HepG2 (cell line): ENCODE results near the gene ITGAE. TPM values are rescaled to one million over a fixed set of nuclear protein-coding genes. Genes with fewer than 3 reads are reported as not detected.

Experiments used
- ATAC-seq: fragments of 200-7000 bp; cut with Tn5 transposase; 3 replicates; pipeline ENCODE4 v1.9.1; 2020; ENCODE audit warnings: mild to moderate bottlenecking, moderate library complexity
- BruUV-seq: library from RNA; stranded (reverse); fragments of 400-500 nt; replicated peaks from 2 replicates; lab custom pipeline; 2021; lab: Mats Ljungman, UMichigan
- CTCF ChIA-PET: fragments of 300-600 bp; formaldehyde crosslinking; extraction: SDS; loops from one replicate; lab custom pipeline; 2021; ENCODE audit warnings: low total read pairs, inconsistent platforms, low intra/inter-chr PET ratio; lab: Yijun Ruan, JAX
- POLR2A ChIA-PET: fragments of 350-600 bp; sonication (Branson Sonifier 250); formaldehyde crosslinking; loops from one replicate; lab custom pipeline; 2020; ENCODE audit warnings: antibody characterized with exemption, inconsistent platforms; lab: Yijun Ruan, JAX
- DNase-seq: peaks from one replicate; pipeline ENCODE4 v3.0.0-alpha.2; 2015; ENCODE audit warnings: low spot score
- FAIRE-seq: peaks from 3 replicates; lab custom pipeline; 2011; peaks lifted over from hg19 to GRCh38; lab: Jason Lieb, UNC
- H2AFZ ChIP-seq: one replicate; pipeline ENCODE4 v1.6.1; 2011; ENCODE audit warnings: low read length, inconsistent platforms
- H3K27ac ChIP-seq: fragments of 300-600 bp; 3 replicates; pipeline ENCODE4 v1.8.0; 2011; ENCODE audit warnings: mixed run types, mild to moderate bottlenecking, mixed read lengths, low read length, inconsistent platforms; ENCODE audit not compliant: insufficient read depth; ENCODE audit errors: extremely low read length
- H3K27me3 ChIP-seq, 2 experiments: fragments of 200-600 bp in 1 of 2; 2 replicates in 1 of 2; 3 replicates in 1 of 2; pipeline versions ENCODE4 v1.6.0 to v1.8.0; 2011; ENCODE audit warnings: low read length in 2 of 2, mild to moderate bottlenecking in 2 of 2, moderate library complexity in 2 of 2, inconsistent platforms in 1 of 2; ENCODE audit not compliant: insufficient read depth in 2 of 2, control insufficient read depth in 1 of 2
- H3K36me3 ChIP-seq, 2 experiments: fragments of 200-600 bp in 1 of 2; replicated peaks in 1 of 2; 2 replicates in 1 of 2; 3 replicates in 1 of 2; pipeline versions ENCODE4 v1.5.1 to v1.8.0; 2011; ENCODE audit warnings: low read length in 2 of 2, inconsistent platforms in 1 of 2; ENCODE audit not compliant: insufficient read depth in 2 of 2, control insufficient read depth in 1 of 2
- H3K4me1 ChIP-seq: 2 replicates; pipeline ENCODE4 v1.5.1; 2012; ENCODE audit warnings: low read length, inconsistent platforms; ENCODE audit not compliant: insufficient read depth
- H3K4me2 ChIP-seq: 2 replicates; pipeline ENCODE4 v1.6.0; 2011; ENCODE audit warnings: low read depth, low read length, inconsistent platforms
- H3K4me3 ChIP-seq, 3 experiments: fragments of 200-600 bp in 1 of 3; sonication (generic), shearing (Covaris generic) in 1 of 3; replicated peaks in 1 of 3; 2 replicates each; pipeline ENCODE4 v1.5.1; 2011 to 2016; ENCODE audit warnings: low read length in 3 of 3, inconsistent platforms in 2 of 3, low read depth in 2 of 3, mild to moderate bottlenecking in 2 of 3, control low read depth in 1 of 3, mixed read lengths in 1 of 3; ENCODE audit not compliant: insufficient read depth in 1 of 3
- H3K79me2 ChIP-seq: one replicate; pipeline ENCODE4 v1.6.1; 2011; ENCODE audit warnings: low read length, inconsistent platforms; ENCODE audit not compliant: insufficient read depth
- H3K9ac ChIP-seq: 2 replicates; pipeline ENCODE4 v1.6.0; 2011; ENCODE audit warnings: mild to moderate bottlenecking, low read depth, low read length, inconsistent platforms; ENCODE audit not compliant: insufficient read depth
- H3K9me3 ChIP-seq: 2 replicates; pipeline ENCODE4 v1.5.1; 2012; ENCODE audit warnings: mild to moderate bottlenecking, low read length
- H4K20me1 ChIP-seq: 2 replicates; pipeline ENCODE4 v1.6.0; 2011; ENCODE audit warnings: inconsistent platforms, mild to moderate bottlenecking, low read length, moderate library complexity; ENCODE audit not compliant: insufficient read depth
- ATF5 ChIP-seq: sonication (generic); formaldehyde crosslinking; IDR thresholded peaks from 2 replicates; pipeline ENCODE4 v1.4.0; 2020; ENCODE audit warnings: mild to moderate bottlenecking, low read depth, missing genetic modification reagents
- HDAC6 ChIP-seq: fragments of 200-600 bp; sonication (generic); IDR thresholded peaks from 2 replicates; pipeline ENCODE4 v1.7.0; 2017; ENCODE audit warnings: mild to moderate bottlenecking, antibody characterized with exemption, low read length, low read depth
- HINFP ChIP-seq: sonication (generic); formaldehyde crosslinking; IDR thresholded peaks from 2 replicates; pipeline ENCODE4 v1.4.0; 2020; ENCODE audit warnings: low read depth, mild to moderate bottlenecking, missing genetic modification reagents
- HOXA9 ChIP-seq: sonication (generic); formaldehyde crosslinking; IDR thresholded peaks from 2 replicates; pipeline ENCODE4 v1.8.1; 2022; ENCODE audit warnings: missing genetic modification reagents, mild to moderate bottlenecking, moderate library complexity, borderline replicate concordance
- PRDM15 ChIP-seq: sonication (generic); formaldehyde crosslinking; IDR thresholded peaks from 2 replicates; pipeline ENCODE4 v1.4.0; 2020; ENCODE audit warnings: missing genetic modification reagents
- RBAK ChIP-seq: sonication (generic); formaldehyde crosslinking; IDR thresholded peaks from 2 replicates; pipeline ENCODE4 v1.5.1; 2020; ENCODE audit warnings: mild to moderate bottlenecking, missing genetic modification reagents
- SRSF4 ChIP-seq: fragments of 200-400 bp; formaldehyde crosslinking; IDR thresholded peaks from one replicate; pipeline ENCODE4 v1.6.1; 2018; ENCODE audit warnings: mild to moderate bottlenecking, low read depth, low read length, moderate library complexity; ENCODE audit not compliant: poor library complexity, severe bottlenecking
- TAF1 ChIP-seq: sonication (generic); formaldehyde crosslinking; IDR thresholded peaks from 2 replicates; pipeline ENCODE4 v1.4.0; 2020; ENCODE audit warnings: missing genetic modification reagents
- THAP8 ChIP-seq: sonication (generic); formaldehyde crosslinking; IDR thresholded peaks from 2 replicates; pipeline ENCODE4 v1.5.1; 2020; ENCODE audit warnings: missing genetic modification reagents, mild to moderate bottlenecking, borderline replicate concordance
- ZEB1 ChIP-seq: IDR thresholded peaks from 2 replicates; pipeline ENCODE4 v1.6.1; 2012; ENCODE audit warnings: mild to moderate bottlenecking, low read depth, inconsistent platforms; ENCODE audit not compliant: insufficient replicate concordance
- ZNF224 ChIP-seq: sonication (generic); formaldehyde crosslinking; IDR thresholded peaks from 2 replicates; pipeline ENCODE4 v1.5.0; 2020; ENCODE audit warnings: mild to moderate bottlenecking, missing genetic modification reagents
- ZNF446 ChIP-seq: sonication (generic); formaldehyde crosslinking; IDR thresholded peaks from 2 replicates; pipeline ENCODE4 v1.5.0; 2020; ENCODE audit warnings: mild to moderate bottlenecking, missing genetic modification reagents
- ZNF660 ChIP-seq: sonication (generic); formaldehyde crosslinking; IDR thresholded peaks from 2 replicates; pipeline ENCODE4 v1.5.1; 2020; ENCODE audit warnings: mild to moderate bottlenecking, low read depth, missing genetic modification reagents, borderline replicate concordance
- ZNF747 ChIP-seq: sonication (generic); formaldehyde crosslinking; IDR thresholded peaks from 2 replicates; pipeline ENCODE4 v1.8.1; 2023; ENCODE audit warnings: missing genetic modification reagents, mild to moderate bottlenecking, borderline replicate concordance
- ZNF770 ChIP-seq: sonication (generic); formaldehyde crosslinking; IDR thresholded peaks from 2 replicates; pipeline ENCODE4 v1.5.0; 2020; ENCODE audit warnings: mild to moderate bottlenecking, missing genetic modification reagents
- ZSCAN30 ChIP-seq: sonication (generic); formaldehyde crosslinking; IDR thresholded peaks from 2 replicates; pipeline ENCODE4 v1.5.0; 2020; ENCODE audit warnings: mild to moderate bottlenecking, missing genetic modification reagents
- WGBS: methylation state at CpG from one replicate; pipeline ENCODE4 v1.1.6; 2017; ENCODE audit warnings: low lambda C conversion rate; 5-methylcytosine and 5-hydroxymethylcytosine counted together
- in situ Hi-C: cut with HindIII; loops from 2 replicates; pipeline ENCODE4 v1.10.0; 2017; ENCODE audit warnings: low pct_unique_long_range_greater_than_20kb; ENCODE audit not compliant: extremely low pct_ligation_motif_present
- intact Hi-C: fragments of 100-400 bp; cut with micrococcal nuclease; formaldehyde crosslinking; loops from one replicate; pipeline ENCODE4 v1.10.0; 2022; ENCODE audit not compliant: unreplicated experiment
- polyA plus RNA-seq, 8 experiments: library from polyadenylated mRNA; depleted of rRNA in 3 of 8; stranded (reverse) in 7 of 8; unstranded in 1 of 8; fragments of >200 nt; fragmentation: Illumina TruSeq in 4 of 8; extraction: Trizol in 4 of 8; gene quantifications; 2 replicates each; pipeline versions ENCODE4 v1.2.1 to v1.2.3, GENCODE V29; 2011 to 2016; ENCODE audit warnings: low read depth in 4 of 8, missing spikeins in 1 of 8, mixed read lengths in 1 of 8; ENCODE audit not compliant: insufficient read depth in 1 of 8
- total RNA-seq, 5 experiments: library from RNA; depleted of rRNA; stranded (reverse); fragments of >200 nt; fragmentation: Illumina TruSeq; extraction: Trizol; gene quantifications; 2 replicates each; pipeline ENCODE4 v1.2.3, GENCODE V29; 2016; ENCODE audit warnings: low read depth in 1 of 5

The ITGAE gene
- total and polyA plus RNA-seq, 2 of the 13 experiments (the other 11 are each of a cell fraction or from before 2014, with no cell fraction given): 42.3 to 49.0 TPM

GRCh38 chr17:3812771-3813170, 11.8 kb upstream of the ITGAE start:
- POLR2A ChIA-PET: no interaction called here
- no peaks in the 10 kb centered on the region for H3K4me1 ChIP-seq
- no peak overlapping the region for H3K9ac ChIP-seq
- no peak overlapping the region for H3K4me2 ChIP-seq
- H3K27me3 ChIP-seq: no peaks in the 10 kb centered on the region
- DNase-seq (no peak), FAIRE-seq (no peak), ATAC-seq (no peak)
- in situ Hi-C loops: no loop called here
- no peak overlapping the region for H3K4me3 ChIP-seq
- no peaks in the 10 kb centered on the region for H4K20me1 ChIP-seq
- intact Hi-C loops: no loop called here
- CTCF ChIA-PET: no interaction called here
- H3K36me3 ChIP-seq: peaks cover 21 to 65% of the 10 kb centered on the region in 2 experiments; a peak in 4 of 5 replicates
- over 99% methylated on average over 12 of the region's 12 CpGs for WGBS
- no TSS peak for BruUV-seq
- no peak overlapping the region for H3K27ac ChIP-seq
- no peaks in the 10 kb centered on the region for H3K79me2 ChIP-seq
- H2AFZ ChIP-seq: no peak overlapping the region
- H3K9me3 ChIP-seq: no peaks in the 10 kb centered on the region
- TF ChIP-seq ZNF770: no peak
- no peak for TF ChIP-seq THAP8 (CRISPR knock-in tag)
- TF ChIP-seq PRDM15 (CRISPR knock-in tag): no peak
- TF ChIP-seq HDAC6: no peak
- TF ChIP-seq ZSCAN30 (CRISPR knock-in tag): no peak
- TF ChIP-seq HINFP: no peak
- no peak for TF ChIP-seq ZNF446 (CRISPR knock-in tag)
- TF ChIP-seq RBAK (CRISPR knock-in tag): no peak
- TF ChIP-seq ZNF747 (CRISPR knock-in tag): no peak
- TF ChIP-seq TAF1: no peak
- no peak for TF ChIP-seq ZNF660 (CRISPR knock-in tag)
- TF ChIP-seq ATF5 (CRISPR knock-in tag): no peak
- no peak for TF ChIP-seq ZEB1
- TF ChIP-seq SRSF4: no peak
- TF ChIP-seq HOXA9 (CRISPR knock-in tag): no peak
- TF ChIP-seq ZNF224 (CRISPR knock-in tag): no peak
